GM12878 (cell line): Measurements from ENCODE around the gene NPAS1. TPM values are rescaled to one million over a fixed set of nuclear protein-coding genes. Genes with fewer than 3 reads are reported as not detected.

Experiments used
- ATAC-seq: fragments of 200-7000 bp; cut with Tn5 transposase; 3 replicates; pipeline ENCODE4 v1.9.1; 2020; ENCODE audit warnings: mild to moderate bottlenecking, moderate library complexity
- BruUV-seq: library from RNA; stranded (reverse); fragments of 400-500 nt; replicated peaks from 2 replicates; lab custom pipeline; 2021; lab: Mats Ljungman, UMichigan
- CTCF ChIA-PET: fragments of 300-600 bp; sonication (Branson Sonifier 250); formaldehyde crosslinking; extraction: SDS; loops from one replicate; lab custom pipeline; 2021; ENCODE audit warnings: inconsistent platforms; lab: Yijun Ruan, JAX
- POLR2A ChIA-PET: fragments of 350-600 bp; formaldehyde crosslinking; extraction: SDS; loops from one replicate; lab custom pipeline; 2021; ENCODE audit warnings: inconsistent platforms; lab: Charles Lee
- RAD21 ChIA-PET: fragments of 300-600 bp; sonication (Branson Sonifier 250); formaldehyde crosslinking; loops from one replicate; lab custom pipeline; 2023; ENCODE audit warnings: antibody characterized with exemption; ENCODE audit not compliant: unreplicated experiment; lab: Charles Lee
- SMC1A ChIA-PET: fragments of 300-600 bp; sonication (Branson Sonifier 250); formaldehyde crosslinking; loops from one replicate; lab custom pipeline; 2023; ENCODE audit not compliant: unreplicated experiment, uncharacterized antibody; lab: Charles Lee
- DNase-seq: peaks from one replicate; pipeline ENCODE4 v3.0.0-alpha.2; 2011; ENCODE audit warnings: low read depth, low spot score
- FAIRE-seq: peaks from 3 replicates; lab custom pipeline; 2011; peaks lifted over from hg19 to GRCh38; lab: Jason Lieb, UNC
- H2AFZ ChIP-seq: 2 replicates; pipeline ENCODE4 v1.6.0; 2011; ENCODE audit warnings: low read depth, low read length, control low read depth; ENCODE audit not compliant: control insufficient read depth
- H3K27ac ChIP-seq: 2 replicates; pipeline ENCODE4 v1.5.1; 2011; ENCODE audit warnings: control low read depth; ENCODE audit not compliant: control insufficient read depth, insufficient read depth
- H3K27me3 ChIP-seq, 2 experiments: replicated peaks in 1 of 2; 2 replicates each; pipeline versions ENCODE4 v1.6.0 to v1.6.1; 2011; ENCODE audit warnings: low read length in 1 of 2; ENCODE audit not compliant: control insufficient read depth in 2 of 2, insufficient read depth in 2 of 2
- H3K36me3 ChIP-seq, 2 experiments: 2 replicates each; pipeline ENCODE4 v1.5.1; 2011; ENCODE audit warnings: low read length in 1 of 2; ENCODE audit not compliant: control insufficient read depth in 2 of 2, insufficient read depth in 2 of 2
- H3K4me1 ChIP-seq: 2 replicates; pipeline ENCODE4 v1.6.1; 2011; ENCODE audit warnings: mild to moderate bottlenecking, low read length, moderate library complexity, mixed read lengths; ENCODE audit not compliant: control insufficient read depth, insufficient read depth
- H3K4me2 ChIP-seq: 2 replicates; pipeline ENCODE4 v1.6.0; 2011; ENCODE audit warnings: control low read depth; ENCODE audit not compliant: control insufficient read depth, insufficient read depth
- H3K4me3 ChIP-seq: fragments of 200-600 bp; sonication (generic); 2 replicates; pipeline ENCODE4 v1.5.1; 2016
- H3K79me2 ChIP-seq: 2 replicates; pipeline ENCODE4 v1.6.0; 2011; ENCODE audit warnings: low read length; ENCODE audit not compliant: control insufficient read depth, insufficient read depth
- H3K9ac ChIP-seq: 2 replicates; pipeline ENCODE4 v1.8.0; 2011; ENCODE audit warnings: low read length, control low read depth, mixed read lengths; ENCODE audit not compliant: control insufficient read depth, insufficient read depth
- H3K9me3 ChIP-seq: replicated peaks from 3 replicates; pipeline ENCODE4 v1.5.1; 2011; ENCODE audit warnings: mild to moderate bottlenecking, low read length; ENCODE audit not compliant: control insufficient read depth, insufficient read depth
- H4K20me1 ChIP-seq: 2 replicates; pipeline ENCODE4 v1.6.0; 2011; ENCODE audit not compliant: control insufficient read depth, insufficient read depth
- IRF3 ChIP-seq: fragments of 450-650 bp; IDR thresholded peaks from 2 replicates; pipeline ENCODE4 v1.6.1; 2014; ENCODE audit warnings: mild to moderate bottlenecking
- TAF1 ChIP-seq: IDR thresholded peaks from 2 replicates; pipeline ENCODE4 v1.6.1; 2011; ENCODE audit warnings: mild to moderate bottlenecking, low read depth, low read length, borderline replicate concordance
- ZBTB40 ChIP-seq: fragments of 450-650 bp; IDR thresholded peaks from 2 replicates; pipeline ENCODE4 v1.6.1; 2016; ENCODE audit warnings: mild to moderate bottlenecking, moderate library complexity, borderline replicate concordance
- ZNF592 ChIP-seq: fragments of 450-650 bp; IDR thresholded peaks from 2 replicates; pipeline ENCODE4 v1.6.1; 2017; ENCODE audit warnings: mild to moderate bottlenecking, moderate library complexity
- ZNF687 ChIP-seq: fragments of 450-650 bp; IDR thresholded peaks from 2 replicates; pipeline ENCODE4 v1.6.1; 2017; ENCODE audit warnings: mild to moderate bottlenecking, moderate library complexity
- WGBS: methylation state at CpG from one replicate; pipeline ENCODE4 v1.1.6; 2016; ENCODE audit warnings: low lambda C conversion rate; ENCODE audit not compliant: insufficient replicate concordance, insufficient coverage; ENCODE audit errors: missing lambda C conversion rate; 5-methylcytosine and 5-hydroxymethylcytosine counted together
- in situ Hi-C: fragments of 300-500 bp; cut with MboI; formaldehyde crosslinking; loops from 9 replicates; pipeline ENCODE4 v1.14.3; 2018; ENCODE audit warnings: mixed read lengths
- intact Hi-C: fragments of 100-400 bp; cut with micrococcal nuclease; formaldehyde crosslinking; loops from one replicate; pipeline ENCODE4 v1.14.2; 2022; ENCODE audit not compliant: unreplicated experiment
- polyA plus RNA-seq, 11 experiments: library from polyadenylated mRNA; depleted of rRNA in 4 of 11; unstranded in 6 of 11; stranded (reverse) in 5 of 11; fragments of >200 nt; fragmentation: Nextera tagmentation in 4 of 11; fragmentation: Illumina TruSeq in 1 of 11; extraction: Ambion mirVana in 4 of 11; extraction: Trizol in 1 of 11; gene quantifications; 1 replicate in 1 of 11; 2 replicates in 10 of 11; pipeline versions ENCODE4 v1.2.1 to v1.2.3, GENCODE V29; 2011 to 2016; ENCODE audit warnings: inconsistent platforms in 2 of 11, missing spikeins in 2 of 11, low read depth in 1 of 11
- total RNA-seq, 4 experiments: library from RNA; depleted of rRNA in 3 of 4; stranded (reverse); fragments of >200 nt in 3 of 4; fragmentation: Illumina TruSeq in 1 of 4; extraction: Trizol in 1 of 4; gene quantifications; 2 replicates each; pipeline versions ENCODE4 v1.2.1 to v1.2.3, GENCODE V29; 2013 to 2021

The NPAS1 gene
- total and polyA plus RNA-seq, 10 of the 15 experiments (the other 5 are each of a cell fraction or from before 2014, with no cell fraction given) = 0.14 to 0.72 (median 0.28) TPM; not detected in 3

GRCh38 chr19:46980761-46981160 is 38.9 kb upstream of the NPAS1 start:
- TF ChIP-seq ZNF687 = no peak
- no peak for TF ChIP-seq ZNF592
- no peak for TF ChIP-seq TAF1
- no peak for TF ChIP-seq ZBTB40
- no peak for TF ChIP-seq IRF3
- Histone ChIP-seq H3K4me2 (no peak overlapping the region), H3K9ac (no peak overlapping the region), H3K79me2 (no peaks in the 10 kb centered on the region), H3K4me3 (no peak overlapping the region), H3K9me3 (no peaks in the 10 kb centered on the region), H2AFZ (no peak overlapping the region), H4K20me1 (no peaks in the 10 kb centered on the region), H3K4me1 (peaks cover 3% of the 10 kb centered on the region; the same call in 1 of the 2 replicates), H3K36me3 (peaks cover 0 to 1% of the 10 kb centered on the region in 2 experiments; a peak in 1 of 4 replicates), H3K27ac (no peak overlapping the region), H3K27me3 (no peaks in the 10 kb centered on the region)
- WGBS = 51% methylated on average over 3 of the region's 3 CpGs
- ChIA-PET POLR2A (interaction anchor here (0.6 kb wide), 1 partner anchor 26 kb away, joined by 3 read pairs; no protein-coding TSS in a partner anchor), SMC1A (no interaction called here), RAD21 (no interaction called here), CTCF (interaction anchor here (2.1 kb wide), 1 partner anchor 11 kb away, joined by 11 read pairs; no protein-coding TSS in a partner anchor)
- intact Hi-C loops (no loop called here), in situ Hi-C loops (no loop called here)
- BruUV-seq = no TSS peak
- FAIRE-seq (no peak), ATAC-seq (no peak), DNase-seq (no peak)
